ENCODE results near the gene CCDC88B. TPM values are rescaled to one million over a fixed set of nuclear protein-coding genes. Genes with fewer than 3 reads are reported as not detected.

The CCDC88B gene
- total RNA-seq, 1 experiment from 2014 or later, result 14.7 TPM

GRCh38 chr11:64358536-64358906, 18.5 kb downstream of the CCDC88B start:
- TF ChIP-seq ZBTB33 (IDR thresholded peaks at IDR 0.05; ENCODE audit: extremely low read depth, insufficient replicate concordance, low read length), result no peak
- TF ChIP-seq SRF (IDR thresholded peaks at IDR 0.05; ENCODE audit: low read depth), result no peak
- TF ChIP-seq POLR2A (IDR thresholded peaks at IDR 0.05; ENCODE audit: borderline replicate concordance, extremely low read depth, insufficient read depth, insufficient read length), result no peak
- TF ChIP-seq REST (IDR thresholded peaks at IDR 0.05; ENCODE audit: low read depth), result no peak
- no peak for TF ChIP-seq FOSL1 (IDR thresholded peaks at IDR 0.05; ENCODE audit: low read depth)
- TF ChIP-seq CBX3 (IDR thresholded peaks at IDR 0.05; ENCODE audit: low read depth), result no peak
- no peak for TF ChIP-seq CTCF (IDR thresholded peaks at IDR 0.05 in 2 of 3, conservative IDR thresholded peaks at IDR 0.05 in 1 of 3; ENCODE audit: borderline replicate concordance in 1 of 3, insufficient read depth in 1 of 3, low read depth in 2 of 3, low read length in 2 of 3)
- TF ChIP-seq JUND (IDR thresholded peaks at IDR 0.05), result no peak
- no peak for TF ChIP-seq ELF1 (IDR thresholded peaks at IDR 0.05; ENCODE audit: borderline replicate concordance, low read depth)
- TF ChIP-seq ZFX (IDR thresholded peaks at IDR 0.05), result no peak
- H4K20me1 ChIP-seq (ENCODE audit: insufficient read depth), result no peaks in the 10 kb centered on the region
- H3K9ac ChIP-seq (ENCODE audit: low read length), result peak overlapping the region; percentile 95
- POLR2A ChIA-PET, result interaction anchor here (1.0 to 3.1 kb wide), 2 partner anchors 14 to 41 kb away, joined by 5 to 12 read pairs; partner anchors contain the start of genes PRDX5 and TRMT112
- no peak overlapping the region for H2AFZ ChIP-seq (ENCODE audit: low read depth, low read length, poor library complexity, severe bottlenecking)
- peak overlapping the region; percentile 87 for H3K27ac ChIP-seq (ENCODE audit: low read depth, low read length)
- peaks cover 4 to 32% of the 10 kb centered on the region in 2 experiments; a peak in 3 of 4 replicates for H3K36me3 ChIP-seq (ENCODE audit: control insufficient read depth in 1 of 2, insufficient read depth in 2 of 2, low read length in 2 of 2)
- H3K4me2 ChIP-seq (ENCODE audit: low read length), result peak overlapping the region; percentile 84
- H3K9me3 ChIP-seq (ENCODE audit: control insufficient read depth in 1 of 2, insufficient read depth in 1 of 2, low read depth in 1 of 2, low read length in 2 of 2), result no peaks in the 10 kb centered on the region
- H3K4me3 ChIP-seq (replicated peaks in 1 of 2; ENCODE audit: low read depth in 1 of 2, low read length in 2 of 2), result peak overlapping the region; percentile 54 to 97
- H3K79me2 ChIP-seq (ENCODE audit: insufficient read depth, low read length), result peaks cover 32% of the 10 kb centered on the region; the same call in 1 of the 2 replicates
- no peaks in the 10 kb centered on the region for H3K27me3 ChIP-seq (ENCODE audit: insufficient read depth, low read length)
- BruUV-seq (replicated peaks), result TSS peak; percentile 58
- ATAC-seq, result peak; percentile 22
- H3K9me2 ChIP-seq (ENCODE audit: insufficient read depth), result no peaks in the 10 kb centered on the region
- no peak for DNase-seq (ENCODE audit: low read depth, low spot score)
- intact Hi-C loops (cut with micrococcal nuclease), result loop anchor here (5.0 kb wide), 3 partner anchors 89 to 364 kb away; partner anchors contain the start of gene NRXN2
- RAD21 ChIA-PET (ENCODE audit: low non-redundant PET in 1 of 2, low total read pairs in 2 of 2, uncharacterized antibody in 2 of 2, unreplicated experiment in 2 of 2), result no interaction called here
- H3K4me1 ChIP-seq (ENCODE audit: control insufficient read depth in 1 of 2, insufficient read depth in 2 of 2, low read length in 2 of 2), result peaks cover 28 to 61% of the 10 kb centered on the region in 2 experiments
- CTCF ChIA-PET, result interaction anchor here (0.7 to 6.2 kb wide), 6 partner anchors 14 to 292 kb away, joined by 4 to 76 read pairs (median 43); partner anchors contain the start of genes ESRRA, PRDX5 and TRMT112

All from HCT116 (cell line).